NB4 (cell line): ENCODE data around the gene L3MBTL3.

Experiments used
- DNase-seq: peaks from one replicate; pipeline ENCODE4 v3.0.0; 2010; ENCODE audit warnings: low read depth
- H3K4me3 ChIP-seq: one replicate; pipeline ENCODE4 v1.5.1; 2011; ENCODE audit warnings: mild to moderate bottlenecking, low read depth, low read length, moderate library complexity
- MAX ChIP-seq: IDR thresholded peaks from 2 replicates; pipeline ENCODE4 v1.6.1; 2011; ENCODE audit warnings: low read depth, low read length
- MYC ChIP-seq: IDR thresholded peaks from 2 replicates; pipeline ENCODE4 v1.6.1; 2011; ENCODE audit warnings: low read depth, low read length
- POLR2A ChIP-seq: IDR thresholded peaks from 2 replicates; pipeline ENCODE4 v1.6.1; 2011; ENCODE audit warnings: mild to moderate bottlenecking; ENCODE audit not compliant: insufficient read length; ENCODE audit errors: extremely low read depth
- TF ChIP-seq, protein P1 (sequence below): IDR thresholded peaks from one replicate; pipeline ENCODE4 v1.5.1; 2012; ENCODE audit warnings: low read depth, low read length

L3MBTL3 gene

GRCh38 chr6:130043344-130043743 lies 25.0 kb downstream of the L3MBTL3 start:
- TF ChIP-seq MYC: no peak
- TF ChIP-seq MAX: no peak
- TF ChIP-seq POLR2A: no peak
- TF ChIP-seq, protein P1, sequence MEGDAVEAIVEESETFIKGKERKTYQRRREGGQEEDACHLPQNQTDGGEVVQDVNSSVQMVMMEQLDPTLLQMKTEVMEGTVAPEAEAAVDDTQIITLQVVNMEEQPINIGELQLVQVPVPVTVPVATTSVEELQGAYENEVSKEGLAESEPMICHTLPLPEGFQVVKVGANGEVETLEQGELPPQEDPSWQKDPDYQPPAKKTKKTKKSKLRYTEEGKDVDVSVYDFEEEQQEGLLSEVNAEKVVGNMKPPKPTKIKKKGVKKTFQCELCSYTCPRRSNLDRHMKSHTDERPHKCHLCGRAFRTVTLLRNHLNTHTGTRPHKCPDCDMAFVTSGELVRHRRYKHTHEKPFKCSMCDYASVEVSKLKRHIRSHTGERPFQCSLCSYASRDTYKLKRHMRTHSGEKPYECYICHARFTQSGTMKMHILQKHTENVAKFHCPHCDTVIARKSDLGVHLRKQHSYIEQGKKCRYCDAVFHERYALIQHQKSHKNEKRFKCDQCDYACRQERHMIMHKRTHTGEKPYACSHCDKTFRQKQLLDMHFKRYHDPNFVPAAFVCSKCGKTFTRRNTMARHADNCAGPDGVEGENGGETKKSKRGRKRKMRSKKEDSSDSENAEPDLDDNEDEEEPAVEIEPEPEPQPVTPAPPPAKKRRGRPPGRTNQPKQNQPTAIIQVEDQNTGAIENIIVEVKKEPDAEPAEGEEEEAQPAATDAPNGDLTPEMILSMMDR: no peak
- H3K4me3 ChIP-seq: no peak overlapping the region
- DNase-seq: no peak

- TF ChIP-seq MAX: no peak
- TF ChIP-seq, protein P1: no peak
- no peak for TF ChIP-seq POLR2A
- TF ChIP-seq MYC: no peak
- no peak for DNase-seq
- H3K4me3 ChIP-seq: no peak overlapping the region
Measured at GRCh38 chr6:130045622-130046021, 27.2 kb downstream of the L3MBTL3 start.

GRCh38 chr6:130046671-130047070 lies 28.3 kb downstream of the L3MBTL3 start:
- TF ChIP-seq, protein P1: no peak
- TF ChIP-seq MAX (no peak), POLR2A (no peak), MYC (no peak)
- DNase-seq: no peak
- H3K4me3 ChIP-seq: no peak overlapping the region

DNA sequence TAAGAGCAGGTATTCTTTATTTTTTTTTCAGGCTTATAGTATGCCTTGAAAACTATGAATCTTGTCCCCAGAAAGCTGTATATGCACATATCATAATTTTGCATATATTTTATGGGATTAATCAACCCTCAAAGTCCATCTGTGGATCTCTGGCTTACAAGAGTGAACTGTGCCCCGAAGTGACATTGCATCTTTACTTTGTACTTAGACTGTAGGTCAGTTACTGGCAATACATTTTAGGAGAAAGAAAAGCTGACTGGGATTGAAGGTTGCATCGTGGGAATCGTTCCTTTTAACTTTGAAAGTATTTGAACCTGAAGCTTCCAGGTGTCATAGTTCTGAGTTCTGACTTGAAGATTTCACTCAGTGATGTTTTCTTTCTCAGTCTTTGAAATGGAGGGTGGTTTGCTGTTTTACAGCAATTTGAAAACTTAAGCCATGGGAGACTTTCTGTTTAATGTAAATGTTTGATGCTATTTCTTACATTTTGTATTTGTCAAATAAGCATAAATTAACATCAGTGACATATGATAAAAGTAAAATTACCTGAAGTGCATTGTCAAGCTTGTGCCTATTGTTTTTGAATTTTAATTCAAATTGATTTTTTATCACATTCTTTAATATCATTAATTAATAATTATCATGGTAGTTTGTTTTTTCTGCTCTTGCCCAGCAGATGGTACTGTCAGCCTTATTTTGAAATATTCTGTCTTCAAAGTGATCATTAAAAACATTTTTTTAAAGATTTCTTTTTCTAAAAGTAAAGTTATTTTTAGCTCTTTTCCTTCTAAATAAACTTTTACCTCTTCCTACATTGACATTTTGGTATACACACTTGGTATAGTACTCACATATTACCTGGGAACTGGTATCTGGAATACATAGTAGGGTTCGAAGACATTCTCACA lies 29.0 kb downstream of the L3MBTL3 start:
- DNase-seq: no peak
- TF ChIP-seq, protein P1: no peak
- TF ChIP-seq POLR2A (no peak), MAX (no peak), MYC (no peak)
- no peak overlapping the region for H3K4me3 ChIP-seq

DNA sequence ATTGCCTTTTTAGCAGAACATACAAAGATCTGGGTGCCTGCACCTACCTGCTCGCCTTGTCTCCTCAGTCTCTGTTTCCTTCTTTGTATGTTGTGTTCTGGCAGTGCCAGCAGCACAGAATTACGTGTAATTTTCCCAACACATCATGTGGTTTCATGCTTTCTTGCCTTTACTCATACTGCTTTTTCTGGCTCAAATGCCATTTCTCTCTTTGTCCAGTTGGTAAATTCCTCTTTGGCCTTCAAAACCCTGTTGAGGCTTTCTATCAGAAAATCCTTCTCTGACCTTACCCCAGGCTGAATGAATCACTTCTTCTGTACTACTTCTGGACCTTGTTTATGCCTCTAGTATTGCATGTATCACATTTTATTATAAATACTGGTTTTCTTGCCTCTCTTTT lies 31.8 kb downstream of the L3MBTL3 start:
- DNase-seq: no peak
- no peak overlapping the region for H3K4me3 ChIP-seq
- TF ChIP-seq POLR2A: no peak
- TF ChIP-seq MAX: no peak
- TF ChIP-seq, protein P1: no peak
- no peak for TF ChIP-seq MYC
